Tibial nerve (tissue), 4 donors: ENCODE data around the gene VEGFA. TPM values are rescaled to one million over a fixed set of nuclear protein-coding genes. Genes with fewer than 3 reads are reported as not detected.

Source experiments
- DNase-seq, 2 donors: peaks; one replicate each; pipeline ENCODE4 v3.0.0-alpha.2; 2019; ENCODE audit warnings: low spot score in 2 of 2
- H3K27ac ChIP-seq, 4 donors: fragments of 200-600 bp; sonication (generic) in 3 of 4; one replicate each; pipeline ENCODE4 v1.5.1; 2017 to 2019; ENCODE audit warnings: mild to moderate bottlenecking in 1 of 4
- H3K27me3 ChIP-seq, 2 donors: fragments of 200-600 bp; sonication (generic) in 1 of 2; one replicate each; pipeline versions ENCODE4 v1.5.1 to v1.6.0; 2017 to 2019
- H3K36me3 ChIP-seq, 3 donors: fragments of 200-600 bp; sonication (generic); one replicate each; pipeline ENCODE4 v1.5.1; 2018 to 2019
- H3K4me1 ChIP-seq, 4 donors: fragments of 200-600 bp; sonication (generic) in 3 of 4; one replicate each; pipeline ENCODE4 v1.5.1; 2017 to 2019
- H3K4me3 ChIP-seq, 4 donors: fragments of 200-600 bp; sonication (generic) in 3 of 4; one replicate each; pipeline ENCODE4 v1.5.1; 2017 to 2019; ENCODE audit warnings: mild to moderate bottlenecking in 1 of 4, moderate library complexity in 1 of 4
- H3K9me3 ChIP-seq, 4 donors: fragments of 200-600 bp; sonication (generic) in 3 of 4; one replicate each; pipeline ENCODE4 v1.5.1; 2017 to 2019
- CTCF ChIP-seq, 5 experiments: fragments of 200-600 bp in 3 of 5; fragments of 450-650 bp in 2 of 5; sonication (generic) in 3 of 5; IDR thresholded peaks; one replicate each; pipeline ENCODE4 v1.5.1; 2016 to 2019; ENCODE audit warnings: antibody characterized with exemption in 5 of 5, mild to moderate bottlenecking in 3 of 5, moderate library complexity in 2 of 5
- EP300 ChIP-seq, 2 donors: sonication (generic); formaldehyde crosslinking; IDR thresholded peaks; one replicate each; pipeline ENCODE4 v1.6.1; 2017; ENCODE audit warnings: antibody characterized with exemption in 2 of 2, mild to moderate bottlenecking in 1 of 2
- POLR2A ChIP-seq, 2 donors: fragments of 450-650 bp; IDR thresholded peaks; one replicate each; pipeline ENCODE4 v1.6.1; 2017; ENCODE audit warnings: antibody characterized with exemption in 2 of 2, mild to moderate bottlenecking in 2 of 2, moderate library complexity in 2 of 2
- WGBS, 2 donors: methylation state at CpG; one replicate each; pipeline ENCODE4 v1.1.5; 2018; 5-methylcytosine and 5-hydroxymethylcytosine counted together
- total RNA-seq, 4 donors: library from RNA; depleted of rRNA; stranded (reverse); fragments of >200 nt; gene quantifications; one replicate each; pipeline ENCODE4 v1.1.0, GENCODE V29; 2016

VEGFA gene
- total RNA-seq, 4 donors from 2014 or later = 175 to 220 (median 177) TPM

GRCh38 chr6:43786664-43787329 lies 16.8 kb downstream of the VEGFA start:
- Histone ChIP-seq H3K36me3 (peaks cover 0 to 50% (median 0%) of the 10 kb centered on the region in 3 donors), H3K4me1 (no peaks in the 10 kb centered on the region), H3K27me3 (no peaks in the 10 kb centered on the region), H3K27ac (no peak overlapping the region), H3K4me3 (no peak overlapping the region), H3K9me3 (no peaks in the 10 kb centered on the region)
- WGBS, 2 donors = 18 to 38% methylated on average over 1 of the region's 1 CpG
- TF ChIP-seq EP300 (IDR thresholded peaks at IDR 0.05) (no peak), POLR2A (IDR thresholded peaks at IDR 0.05) (no peak), CTCF (IDR thresholded peaks at IDR 0.05) (no peak)
- DNase-seq = no peak

DNA sequence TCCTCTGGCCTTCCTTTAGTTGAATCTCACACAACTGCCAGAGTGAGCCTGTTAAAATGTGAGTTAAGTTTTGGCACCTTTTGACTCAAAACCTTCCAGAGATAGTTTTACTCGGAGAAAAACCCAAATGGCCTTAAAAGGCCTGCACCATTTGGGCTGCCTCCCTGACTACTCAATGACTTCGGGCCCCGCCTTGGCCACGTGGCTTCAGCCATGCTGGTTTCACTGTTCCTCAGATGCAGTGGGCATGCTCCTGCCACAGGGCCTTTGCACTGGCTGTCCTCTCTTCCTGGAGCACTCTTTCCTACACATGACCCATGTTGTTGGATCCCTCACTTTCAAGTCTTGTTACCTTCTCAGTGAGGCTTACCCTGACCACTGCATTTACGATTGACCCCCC lies 18.3 kb downstream of the VEGFA start:
- WGBS, 2 donors = 82 to 86% methylated on average over 5 of the region's 5 CpGs
- TF ChIP-seq EP300 (IDR thresholded peaks at IDR 0.05) = no peak
- TF ChIP-seq POLR2A (IDR thresholded peaks at IDR 0.05) = no peak
- no peak for TF ChIP-seq CTCF (IDR thresholded peaks at IDR 0.05)
- no peaks in the 10 kb centered on the region for H3K9me3 ChIP-seq
- H3K4me1 ChIP-seq = no peaks in the 10 kb centered on the region
- no peak for DNase-seq
- no peaks in the 10 kb centered on the region for H3K27me3 ChIP-seq
- no peak overlapping the region for H3K4me3 ChIP-seq
- no peak overlapping the region for H3K27ac ChIP-seq
- peaks cover 0 to 35% (median 0%) of the 10 kb centered on the region in 3 donors for H3K36me3 ChIP-seq

DNA sequence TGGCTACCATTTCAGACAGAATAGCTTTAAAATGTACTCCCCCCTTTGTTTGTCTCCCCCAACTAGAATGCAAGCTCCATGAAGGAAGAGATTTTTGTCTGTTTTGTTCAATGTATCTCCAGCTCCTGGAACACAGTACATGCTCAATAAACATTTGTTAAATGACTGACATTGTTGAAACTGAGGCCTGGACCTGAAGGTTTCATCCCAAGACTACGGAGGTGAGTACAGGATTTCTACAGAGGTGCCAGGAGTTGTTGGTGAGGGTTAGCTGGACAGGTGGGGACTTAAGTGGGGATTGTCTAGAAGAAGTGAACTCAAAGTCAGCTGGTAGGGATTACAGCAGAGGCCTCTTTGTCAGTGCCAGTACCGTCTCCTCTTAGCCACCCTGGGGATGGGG lies 19.4 kb downstream of the VEGFA start:
- Histone ChIP-seq H3K27ac (peak overlapping the region in 2 of 4 donors; percentile 8 to 36), H3K36me3 (peaks cover 0 to 24% (median 0%) of the 10 kb centered on the region in 3 donors), H3K4me1 (no peaks in the 10 kb centered on the region), H3K9me3 (no peaks in the 10 kb centered on the region), H3K27me3 (no peaks in the 10 kb centered on the region), H3K4me3 (no peak overlapping the region)
- no peak for DNase-seq
- TF ChIP-seq CTCF (IDR thresholded peaks at IDR 0.05) = no peak
- TF ChIP-seq EP300 (IDR thresholded peaks at IDR 0.05) = no peak
- no peak for TF ChIP-seq POLR2A (IDR thresholded peaks at IDR 0.05)
- WGBS, 2 donors = 77 to 87% methylated on average over 2 of the region's 2 CpGs

- peaks cover 0 to 18% (median 0%) of the 10 kb centered on the region in 3 donors for H3K36me3 ChIP-seq
- H3K4me3 ChIP-seq = no peak overlapping the region
- no peaks in the 10 kb centered on the region for H3K27me3 ChIP-seq
- H3K4me1 ChIP-seq = no peaks in the 10 kb centered on the region
- peak overlapping the region in 2 of 4 donors; percentile 74 to 83 for H3K27ac ChIP-seq
- DNase-seq = peak; percentile 57 to 81
- TF ChIP-seq POLR2A (IDR thresholded peaks at IDR 0.05) = no peak
- TF ChIP-seq EP300 (IDR thresholded peaks at IDR 0.05) = peak in 1 of 2 donors; percentile 72
- TF ChIP-seq CTCF (IDR thresholded peaks at IDR 0.05) = no peak
- WGBS, 2 donors = 43 to 60% methylated on average over 5 of the region's 5 CpGs
- no peaks in the 10 kb centered on the region for H3K9me3 ChIP-seq
These were observed 20.0 kb downstream of the VEGFA start for GRCh38 chr6:43790031-43790430.

DNA sequence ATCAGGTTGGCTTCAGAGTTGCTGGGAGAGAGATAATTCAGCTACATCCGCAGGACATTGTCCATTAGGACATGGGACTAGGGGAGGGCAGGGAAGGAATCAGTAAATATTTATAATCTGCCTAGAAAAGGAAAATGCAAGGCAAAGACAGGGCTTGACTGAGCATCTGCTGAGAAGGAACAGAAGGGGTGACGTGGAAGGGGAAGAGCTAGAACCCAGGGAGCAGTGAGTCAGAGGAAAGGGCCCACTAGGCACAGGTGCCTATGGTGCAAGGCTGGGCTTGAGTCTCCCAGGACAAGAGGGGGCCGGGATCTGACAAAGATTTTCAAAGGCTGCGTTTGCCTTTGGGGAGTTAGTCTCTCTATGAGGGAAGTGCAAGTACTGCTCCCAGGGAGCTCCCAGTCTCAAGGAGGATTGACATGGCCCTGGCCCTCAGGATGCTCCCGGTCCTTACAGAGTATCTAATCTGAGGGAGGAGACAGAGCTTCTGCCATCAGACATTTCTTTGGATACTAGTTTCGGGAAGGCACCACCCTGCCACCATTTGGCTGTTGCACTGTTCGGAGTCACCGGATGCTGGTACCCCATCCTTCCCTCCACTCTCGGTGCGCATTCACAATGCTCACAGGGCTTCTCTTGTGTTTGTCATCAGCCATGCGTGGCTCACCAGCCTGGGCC lies 21.9 kb downstream of the VEGFA start:
- no peak overlapping the region for H3K27ac ChIP-seq
- peaks cover 0 to 1% (median 0%) of the 10 kb centered on the region in 3 donors for H3K36me3 ChIP-seq
- DNase-seq = no peak
- TF ChIP-seq CTCF (IDR thresholded peaks at IDR 0.05) (no peak), EP300 (IDR thresholded peaks at IDR 0.05) (no peak), POLR2A (IDR thresholded peaks at IDR 0.05) (no peak)
- no peak overlapping the region for H3K4me3 ChIP-seq
- 74 to 79% methylated on average over 11 of the region's 11 CpGs for WGBS, 2 donors
- H3K27me3 ChIP-seq = no peaks in the 10 kb centered on the region
- no peaks in the 10 kb centered on the region for H3K9me3 ChIP-seq
- no peaks in the 10 kb centered on the region for H3K4me1 ChIP-seq
